ENCODE results near the gene ZNF157. TPM values are rescaled to one million over a fixed set of nuclear protein-coding genes. Genes with fewer than 3 reads are reported as not detected.

ZNF157 gene
- total RNA-seq, 1 experiment from 2014 or later: 0.81 TPM

- Histone ChIP-seq H2BK15ac (ENCODE audit: low read depth, low read length) (no peak overlapping the region), H2AK5ac (ENCODE audit: insufficient read length, low read length) (no peak overlapping the region), H3K14ac (ENCODE audit: insufficient read depth, low read length) (no peak overlapping the region), H3K9ac (ENCODE audit: extremely low read depth, insufficient read length, low read length) (no peak overlapping the region), H3K4me1 (ENCODE audit: insufficient read depth, low read length) (no peaks in the 10 kb centered on the region; the same call in 1 of the 2 replicates), H3K4ac (ENCODE audit: low read depth, low read length) (no peak overlapping the region), H2BK5ac (ENCODE audit: insufficient read length, low read length) (no peak overlapping the region), H3K18ac (ENCODE audit: insufficient read length, low read depth, low read length) (no peak overlapping the region), H3K79me1 (ENCODE audit: insufficient read depth, low read depth, low read length, poor library complexity, severe bottlenecking) (no peaks in the 10 kb centered on the region), H4K8ac (replicated peaks; ENCODE audit: insufficient read length, low read depth, low read length) (no peak overlapping the region), H2AFZ (ENCODE audit: low read length) (no peak overlapping the region), H4K91ac (ENCODE audit: insufficient read length, low read depth, low read length) (no peak overlapping the region), H2BK12ac (ENCODE audit: insufficient read length, low read depth, low read length) (no peak overlapping the region), H4K20me1 (ENCODE audit: control insufficient read depth, insufficient read depth, insufficient read length) (no peaks in the 10 kb centered on the region), H3K23me2 (ENCODE audit: insufficient read length, low read depth, low read length, poor library complexity, severe bottlenecking) (no peaks in the 10 kb centered on the region), H3K4me2 (ENCODE audit: insufficient read depth, insufficient read length, low read length) (no peak overlapping the region), H3K56ac (ENCODE audit: insufficient read length, low read depth, low read length) (no peak overlapping the region), H3K27ac (ENCODE audit: insufficient read length, low read depth, low read length) (no peak overlapping the region), H2BK20ac (ENCODE audit: low read depth, low read length, poor library complexity, severe bottlenecking) (no peak overlapping the region), H3K27me3 (ENCODE audit: insufficient read depth, low read length) (no peaks in the 10 kb centered on the region), H2BK120ac (ENCODE audit: low read depth, low read length, poor library complexity, severe bottlenecking) (no peak overlapping the region), H3K9me3 (ENCODE audit: control insufficient read depth, low read depth, low read length) (peaks cover 35% of the 10 kb centered on the region), H3K23ac (ENCODE audit: insufficient read length, low read depth, low read length) (no peak overlapping the region), H3T11ph (ENCODE audit: low read length) (no peak overlapping the region), H4K5ac (ENCODE audit: insufficient read length, low read depth, low read length) (no peak overlapping the region), H3K79me2 (ENCODE audit: insufficient read depth, low read length) (no peaks in the 10 kb centered on the region)
- Mint-ChIP-seq H3K27ac (no peak overlapping the region), H3K27me3 (ENCODE audit: low read depth) (no peaks in the 10 kb centered on the region; the same call in 1 of the 2 replicates), H3K36me3 (ENCODE audit: insufficient read depth in 1 of 3, low read depth in 3 of 3) (peaks cover 10 to 24% (median 22%) of the 10 kb centered on the region in 3 experiments), H3K9me3 (peaks cover 64 to 68% of the 10 kb centered on the region in 2 experiments), H3K4me1 (peaks cover 6% of the 10 kb centered on the region in 2 experiments; a peak in 3 of 4 replicates), H3K4me3 (no peak overlapping the region)
- no peak for TF ChIP-seq CTCF (conservative IDR thresholded peaks at IDR 0.05)
- no CpG with 5 or more reads among the region's 6 CpGs for WGBS (ENCODE audit: extremely low coverage, insufficient read length, low lambda C conversion rate)
- no peak for DNase-seq
Measured at GRCh38 chrX:47458528-47458927, 88.2 kb downstream of the ZNF157 start.
